ENCODE data around the gene EEIG1. TPM values are rescaled to one million over a fixed set of nuclear protein-coding genes. Genes with fewer than 3 reads are reported as not detected.

EEIG1 gene
- total and polyA plus RNA-seq, 9 of the 15 experiments (the other 6 are each of a cell fraction or from before 2014, with no cell fraction given) = 0.17 to 16.7 (median 3.6) TPM

DNA sequence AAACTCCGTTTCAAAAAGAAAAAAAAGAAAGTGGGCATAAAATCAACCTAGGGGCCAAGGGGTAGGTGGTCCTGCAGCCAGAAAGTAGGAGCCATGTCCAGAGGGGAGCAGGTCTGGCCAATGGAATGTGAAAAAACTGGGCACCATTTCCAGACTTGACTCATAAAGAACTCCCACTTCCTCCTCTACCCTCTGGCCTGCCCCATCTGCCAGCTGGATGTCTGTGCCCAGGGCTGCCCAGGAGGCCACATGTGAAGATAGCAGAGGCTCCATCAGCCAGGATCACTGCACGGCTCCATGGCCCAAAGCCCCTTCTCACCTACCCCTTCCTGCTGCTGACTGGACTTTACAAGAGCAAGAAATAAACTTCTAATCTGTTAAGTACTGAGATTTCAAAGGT, 42.1 kb upstream of the EEIG1 start:
- POLR2A ChIA-PET = interaction anchor here (0.6 kb wide), 1 partner anchor 50 kb away, joined by 3 read pairs; no protein-coding TSS in a partner anchor
- Histone ChIP-seq H3K9me1 (ENCODE audit: control insufficient read depth, insufficient read depth, low read length) (no peaks in the 10 kb centered on the region), H2AFZ (ENCODE audit: low read depth, low read length) (no peak overlapping the region), H3K36me3 (ENCODE audit: control insufficient read depth, insufficient read depth, low read length) (no peaks in the 10 kb centered on the region), H3K27ac (ENCODE audit: extremely low read depth, low read depth, low read length) (no peak overlapping the region), H4K20me1 (replicated peaks; ENCODE audit: control insufficient read depth, insufficient read depth, low read length) (no peaks in the 10 kb centered on the region), H3K9me3 (replicated peaks; ENCODE audit: control insufficient read depth, insufficient read depth, low read depth, low read length) (no peaks in the 10 kb centered on the region), H3K79me2 (ENCODE audit: control insufficient read depth, insufficient read depth, low read length) (no peaks in the 10 kb centered on the region), H3K4me3 (no peak overlapping the region), H3K9ac (ENCODE audit: insufficient read depth in 1 of 2, low read depth in 2 of 2, low read length in 2 of 2) (peak overlapping the region in 1 of 2 experiments; percentile 37; a peak in 1 of 4 replicates), H3K27me3 (ENCODE audit: control insufficient read depth in 2 of 2, insufficient read depth in 2 of 2, low read length in 2 of 2) (no peaks in the 10 kb centered on the region), H3K4me2 (ENCODE audit: insufficient read depth, low read length) (no peak overlapping the region), H3K4me1 (replicated peaks in 1 of 2; ENCODE audit: control insufficient read depth in 2 of 2, insufficient read depth in 2 of 2, low read length in 2 of 2) (peaks cover 2 to 12% of the 10 kb centered on the region in 2 experiments; a peak in 3 of 5 replicates)
- CTCF ChIA-PET (ENCODE audit: low intra/inter-chr PET ratio) = no interaction called here
- WGBS (ENCODE audit: insufficient coverage, low coverage, missing lambda C conversion rate) = 47% methylated on average over 2 of the region's 2 CpGs
- FAIRE-seq = no peak
- intact Hi-C loops (cut with micrococcal nuclease) (no loop called here), in situ Hi-C loops (cut with MboI) (no loop called here)
- no TSS peak for BruUV-seq (replicated peaks)
- DNase-seq (ENCODE audit: extremely low read depth in 1 of 4, low spot score in 3 of 4) = no peak
- TF ChIP-seq ZBTB26 (CRISPR knock-in tag; IDR thresholded peaks at IDR 0.05) (no peak), DLX4 (CRISPR knock-in tag; IDR thresholded peaks at IDR 0.05) (no peak)
- no peak for ATAC-seq

DNA sequence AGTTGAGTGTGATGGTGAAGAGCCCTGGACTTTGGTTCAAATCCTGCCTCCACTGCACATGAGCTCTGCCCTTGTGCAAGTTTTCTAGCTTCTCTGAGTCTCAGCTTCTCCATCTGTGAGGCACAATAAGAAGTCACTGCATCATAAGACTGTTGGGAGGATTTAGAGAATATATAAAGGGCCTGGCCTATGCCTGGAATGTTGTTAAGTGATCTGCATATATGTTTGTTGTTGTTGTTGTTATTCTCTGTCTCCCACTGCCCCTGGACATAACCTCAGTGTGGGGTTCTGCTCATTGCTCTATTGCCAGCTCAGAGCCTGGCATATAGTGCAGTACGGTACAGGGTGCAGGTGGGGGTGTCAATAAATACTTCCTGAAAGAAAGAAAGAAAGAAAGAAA, 40.3 kb upstream of the EEIG1 start:
- no peak overlapping the region for H3K4me2 ChIP-seq (ENCODE audit: insufficient read depth, low read length)
- FAIRE-seq (peak; percentile 32), DNase-seq (ENCODE audit: extremely low read depth in 1 of 4, low spot score in 3 of 4) (no peak), ATAC-seq (no peak)
- ChIA-PET CTCF (ENCODE audit: low intra/inter-chr PET ratio) (no interaction called here), POLR2A (interaction anchor here (0.9 kb wide), 1 partner anchor 8 kb away, joined by 3 read pairs; no protein-coding TSS in a partner anchor)
- H3K9me1 ChIP-seq (ENCODE audit: control insufficient read depth, insufficient read depth, low read length) = no peaks in the 10 kb centered on the region
- H3K27me3 ChIP-seq (ENCODE audit: control insufficient read depth in 2 of 2, insufficient read depth in 2 of 2, low read length in 2 of 2) = no peaks in the 10 kb centered on the region
- H3K4me3 ChIP-seq = no peak overlapping the region
- H4K20me1 ChIP-seq (replicated peaks; ENCODE audit: control insufficient read depth, insufficient read depth, low read length) = no peaks in the 10 kb centered on the region
- no peaks in the 10 kb centered on the region for H3K79me2 ChIP-seq (ENCODE audit: control insufficient read depth, insufficient read depth, low read length)
- H3K27ac ChIP-seq (ENCODE audit: extremely low read depth, low read depth, low read length) = no peak overlapping the region
- no peaks in the 10 kb centered on the region for H3K36me3 ChIP-seq (ENCODE audit: control insufficient read depth, insufficient read depth, low read length)
- WGBS (ENCODE audit: insufficient coverage, low coverage, missing lambda C conversion rate) = 0% methylated on average over 1 of the region's 1 CpG
- H3K9ac ChIP-seq (ENCODE audit: insufficient read depth in 1 of 2, low read depth in 2 of 2, low read length in 2 of 2) = no peak overlapping the region
- peaks cover 2 to 7% of the 10 kb centered on the region in 2 experiments; a peak in 2 of 5 replicates for H3K4me1 ChIP-seq (replicated peaks in 1 of 2; ENCODE audit: control insufficient read depth in 2 of 2, insufficient read depth in 2 of 2, low read length in 2 of 2)
- TF ChIP-seq SMARCA5 (IDR thresholded peaks at IDR 0.05) (0 out of 2 replicates have a peak, but pooled peaks have one; percentile 2), ZNF583 (CRISPR knock-in tag; IDR thresholded peaks at IDR 0.05) (no peak)
- no peaks in the 10 kb centered on the region for H3K9me3 ChIP-seq (replicated peaks; ENCODE audit: control insufficient read depth, insufficient read depth, low read depth, low read length)
- in situ Hi-C loops (cut with MboI) (no loop called here), intact Hi-C loops (cut with micrococcal nuclease) (no loop called here)
- no TSS peak for BruUV-seq (replicated peaks)
- H2AFZ ChIP-seq (ENCODE audit: low read depth, low read length) = no peak overlapping the region

Measured in K562 (cell line).